GM10248 (cell line): ENCODE measurements around the gene RMRP.
"Not testable (repeated sequence)": the region's sequence is repeated elsewhere in the genome, so short reads cannot be mapped to it uniquely, and the experiment has no call there.

ENCODE experiments used
- CTCF ChIA-PET: fragments of 300-600 bp; sonication (Branson Sonifier 250); formaldehyde crosslinking; extraction: SDS; loops from one replicate; lab custom pipeline; 2021; ENCODE audit warnings: antibody characterized with exemption; lab: Yijun Ruan, JAX
- POLR2A ChIA-PET: fragments of 350-650 bp; sonication (Branson Sonifier 250); formaldehyde crosslinking; extraction: SDS; loops from one replicate; lab custom pipeline; 2020; ENCODE audit warnings: antibody characterized with exemption; lab: Yijun Ruan, JAX
- DNase-seq: peaks from one replicate; pipeline ENCODE4 v3.0.0; 2012; ENCODE audit errors: extremely low spot score
- CTCF ChIP-seq: IDR thresholded peaks from 2 replicates; pipeline ENCODE4 v1.5.1; 2012; ENCODE audit warnings: mild to moderate bottlenecking, low read depth; ENCODE audit errors: extremely low read depth, missing control alignments, control extremely low read depth

Gene RMRP

DNA sequence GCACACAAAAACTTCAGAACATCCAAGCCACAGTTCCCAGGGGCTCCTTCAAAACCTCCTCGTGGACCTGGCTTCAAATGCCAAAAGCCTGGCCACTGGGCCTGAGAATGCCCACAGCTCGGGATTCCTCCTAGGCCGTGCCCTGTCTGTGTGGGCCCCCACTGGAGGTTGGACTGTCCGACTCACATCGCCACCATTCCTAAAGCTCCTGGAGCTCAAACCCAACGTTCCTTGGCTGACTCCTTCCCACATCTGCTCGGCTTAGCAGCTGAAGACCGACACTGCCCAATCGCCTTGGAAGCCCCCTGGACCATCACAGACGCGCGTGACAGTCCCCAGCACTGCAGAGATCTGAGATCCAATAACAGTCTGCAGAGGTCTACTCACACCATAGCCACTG is 14.8 kb downstream of the RMRP start:
- CTCF ChIA-PET, result interaction anchor here (1.4 to 4.5 kb wide), 2 partner anchors 14 to 109 kb away, joined by 3 to 26 read pairs; no protein-coding TSS in a partner anchor
- no peak for TF ChIP-seq CTCF
- no peak for DNase-seq
- POLR2A ChIA-PET, result no interaction called here

DNA sequence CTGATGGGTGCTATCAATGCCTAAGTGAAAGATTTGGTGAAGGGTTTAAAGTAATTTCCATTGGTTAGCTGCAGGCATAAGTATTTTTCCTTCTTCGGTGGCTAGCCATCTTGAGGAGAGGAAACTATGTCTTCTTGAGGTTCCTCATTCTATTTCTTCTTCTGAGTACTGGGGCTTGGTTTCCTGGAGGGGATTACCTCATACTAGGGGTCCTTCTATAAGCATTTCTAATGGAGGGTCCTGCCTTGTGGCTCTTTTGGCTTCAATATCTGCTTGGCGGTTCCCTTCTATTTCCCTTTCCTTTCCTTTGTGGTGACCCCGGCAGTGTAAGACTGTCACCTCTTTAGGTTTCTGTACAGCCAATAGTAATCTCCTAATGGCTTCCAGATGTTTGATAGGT is 16.3 kb downstream of the RMRP start:
- not testable (repeated sequence) for DNase-seq

DNA sequence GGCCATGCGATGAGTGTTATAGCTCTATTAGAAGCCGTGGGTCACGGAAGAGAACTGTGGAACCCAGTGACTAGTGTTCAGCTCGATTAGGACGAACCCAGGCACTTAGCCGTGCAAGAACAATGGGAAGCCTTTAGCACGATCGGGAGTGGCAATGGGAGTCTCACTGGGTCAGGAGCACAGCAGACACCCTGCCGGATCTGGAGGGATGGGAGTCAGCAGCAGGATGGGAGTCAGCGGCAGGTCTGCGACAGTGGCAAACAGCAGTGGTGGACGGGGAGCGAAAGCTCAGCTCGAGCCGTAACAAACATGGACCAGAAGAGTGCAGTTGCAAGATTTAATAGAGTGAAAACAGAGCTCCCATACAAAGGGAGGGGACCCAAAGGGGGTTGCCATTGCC is 17.4 kb downstream of the RMRP start:
- CTCF ChIA-PET, result interaction anchor here (0.7 to 3.2 kb wide), 7 partner anchors 17 to 186 kb away, joined by 3 to 7 read pairs (median 4); partner anchors contain the start of genes CCDC107, RMRP and TLN1
- DNase-seq, POLR2A ChIA-PET: not testable (repeated sequence)

More for the DNA sequence above, 16.3 kb downstream of the RMRP start:
- CTCF ChIA-PET, result interaction anchor here (3.2 kb wide), 1 partner anchor 20 kb away, joined by 7 read pairs; no protein-coding TSS in a partner anchor
- POLR2A ChIA-PET, result not testable (repeated sequence)

GRCh38 chr9:35639631-35640030 is 18.2 kb downstream of the RMRP start:
- ChIA-PET CTCF (interaction anchor here (0.7 to 3.2 kb wide), 9 partner anchors 18 to 187 kb away, joined by 3 to 7 read pairs (median 4); partner anchors contain the start of genes CCDC107, RMRP and TLN1), POLR2A (no interaction called here)
- no peak for TF ChIP-seq CTCF
- DNase-seq, result no peak

DNA sequence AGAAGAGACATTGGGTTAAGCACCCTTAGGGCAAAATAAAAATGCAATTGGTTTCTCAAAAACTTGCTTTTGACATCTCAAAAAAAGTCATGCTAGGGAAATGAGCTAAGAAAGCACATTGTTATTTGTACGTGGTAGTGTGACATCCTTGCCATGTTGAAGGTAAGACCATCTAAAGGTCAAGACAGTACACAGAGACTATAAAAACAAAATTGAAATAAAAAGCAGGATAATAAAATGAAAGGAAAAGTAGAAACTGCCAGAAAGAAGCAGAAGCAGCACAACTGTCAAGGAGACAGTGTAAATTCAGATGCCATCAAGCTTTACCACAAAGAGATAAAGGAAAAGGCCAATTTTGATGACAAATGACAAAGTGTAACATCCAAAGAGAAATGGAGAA is 18.6 kb downstream of the RMRP start:
- DNase-seq, POLR2A ChIA-PET: not testable (repeated sequence)
- CTCF ChIA-PET, result interaction anchor here (1.1 to 3.2 kb wide), 9 partner anchors 9 to 187 kb away, joined by 3 to 7 read pairs (median 4); partner anchors contain the start of gene TLN1

- DNase-seq, POLR2A ChIA-PET: not testable (repeated sequence)
- CTCF ChIA-PET, result interaction anchor here (1.1 to 3.2 kb wide), 5 partner anchors 9 to 93 kb away, joined by 3 to 7 read pairs (median 4); partner anchors contain the start of gene TLN1
Observed at GRCh38 chr9:35638751-35639150, 19.1 kb downstream of the RMRP start.

- DNase-seq, POLR2A ChIA-PET: not testable (repeated sequence)
- CTCF ChIA-PET, result interaction anchor here (1.5 kb wide), 1 partner anchor 10 kb away, joined by 7 read pairs; no protein-coding TSS in a partner anchor
Observed at GRCh38 chr9:35637427-35637955, 20.3 kb downstream of the RMRP start.

GRCh38 chr9:35636877-35637246 is 21.0 kb downstream of the RMRP start:
- POLR2A ChIA-PET, DNase-seq: not testable (repeated sequence)
- CTCF ChIA-PET, result interaction anchor here (1.1 to 5.7 kb wide), 3 partner anchors 9 to 25 kb away, joined by 4 to 36 read pairs (median 6); partner anchors contain the start of genes CCDC107 and RMRP

DNA sequence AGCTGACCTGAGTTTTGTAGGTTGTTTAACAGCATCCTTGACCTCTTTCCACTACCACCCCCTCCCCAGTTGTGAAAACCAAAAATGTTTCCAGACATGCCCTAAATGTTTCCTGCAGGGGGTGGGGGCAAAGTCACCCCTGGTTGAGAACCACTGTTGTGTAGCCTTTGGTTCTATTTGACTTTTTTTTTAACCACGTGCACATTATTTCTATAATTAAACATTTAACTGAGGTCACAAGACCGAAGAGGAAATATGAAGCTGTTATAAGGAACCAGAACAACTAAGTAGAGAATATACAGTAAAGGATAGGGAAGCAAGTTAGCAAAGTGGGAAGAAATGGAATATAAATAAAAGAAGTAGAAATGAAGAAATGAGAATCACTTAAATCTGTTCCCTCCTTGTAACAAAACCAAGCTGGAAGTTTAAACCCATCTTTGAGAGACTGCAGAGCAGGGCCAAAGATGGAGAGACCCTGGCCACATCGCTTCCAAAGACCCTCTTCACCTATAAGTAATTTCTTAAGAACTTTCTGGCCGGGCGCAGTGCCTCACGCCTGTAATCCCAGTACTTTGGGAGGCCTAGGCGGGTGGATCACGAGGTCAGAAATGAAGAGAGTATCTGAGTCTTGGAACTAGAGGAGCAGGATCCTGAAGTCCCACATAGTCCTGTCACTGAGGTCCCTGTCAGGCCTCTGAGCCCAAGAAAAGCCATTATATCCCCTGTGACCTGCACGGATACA is 21.5 kb downstream of the RMRP start:
- no peak for TF ChIP-seq CTCF
- POLR2A ChIA-PET, result no interaction called here
- DNase-seq, result no peak
- CTCF ChIA-PET, result interaction anchor here (1.1 to 5.7 kb wide), 3 partner anchors 10 to 24 kb away, joined by 4 to 36 read pairs (median 6); partner anchors contain the start of genes CCDC107 and RMRP
